Measurements from ENCODE around the gene SNCAIP.

The SNCAIP gene

GRCh38 chr5:122391621-122392020, 79.6 kb downstream of the SNCAIP start:
- Histone ChIP-seq H3K9ac (ENCODE audit: low read depth in 1 of 2, low read length in 2 of 2) (no peak overlapping the region), H3K36me3 (ENCODE audit: control insufficient read depth in 2 of 2, insufficient read depth in 2 of 2, low read length in 2 of 2) (no peaks in the 10 kb centered on the region), H3K27me3 (ENCODE audit: control insufficient read depth in 2 of 2, insufficient read depth in 2 of 2, low read length in 2 of 2) (no peaks in the 10 kb centered on the region), H3K4me3 (ENCODE audit: low read length in 2 of 2) (no peak overlapping the region), H3K4me1 (ENCODE audit: control insufficient read depth in 2 of 2, insufficient read depth in 2 of 2, low read length in 2 of 2) (no peaks in the 10 kb centered on the region), H3K27ac (ENCODE audit: low read depth in 2 of 2, low read length in 2 of 2) (no peak overlapping the region), H3K9me3 (ENCODE audit: control insufficient read depth in 2 of 2, low read length in 2 of 2) (no peaks in the 10 kb centered on the region)

GRCh38 chr5:122392224-122392623, 80.2 kb downstream of the SNCAIP start:
- Histone ChIP-seq H3K4me1 (ENCODE audit: control insufficient read depth in 2 of 2, insufficient read depth in 2 of 2, low read length in 2 of 2) (no peaks in the 10 kb centered on the region), H3K27me3 (ENCODE audit: control insufficient read depth in 2 of 2, insufficient read depth in 2 of 2, low read length in 2 of 2) (no peaks in the 10 kb centered on the region), H3K9me3 (ENCODE audit: control insufficient read depth in 2 of 2, low read length in 2 of 2) (no peaks in the 10 kb centered on the region), H3K4me3 (ENCODE audit: low read length in 2 of 2) (no peak overlapping the region), H3K9ac (ENCODE audit: low read depth in 1 of 2, low read length in 2 of 2) (no peak overlapping the region), H3K36me3 (ENCODE audit: control insufficient read depth in 2 of 2, insufficient read depth in 2 of 2, low read length in 2 of 2) (no peaks in the 10 kb centered on the region), H3K27ac (ENCODE audit: low read depth in 2 of 2, low read length in 2 of 2) (no peak overlapping the region)

GRCh38 chr5:122392824-122393223, 80.8 kb downstream of the SNCAIP start:
- no peaks in the 10 kb centered on the region for H3K36me3 ChIP-seq (ENCODE audit: control insufficient read depth in 2 of 2, insufficient read depth in 2 of 2, low read length in 2 of 2)
- H3K9ac ChIP-seq (ENCODE audit: low read depth in 1 of 2, low read length in 2 of 2), result no peak overlapping the region
- no peaks in the 10 kb centered on the region for H3K27me3 ChIP-seq (ENCODE audit: control insufficient read depth in 2 of 2, insufficient read depth in 2 of 2, low read length in 2 of 2)
- H3K4me1 ChIP-seq (ENCODE audit: control insufficient read depth in 2 of 2, insufficient read depth in 2 of 2, low read length in 2 of 2), result no peaks in the 10 kb centered on the region
- no peaks in the 10 kb centered on the region for H3K9me3 ChIP-seq (ENCODE audit: control insufficient read depth in 2 of 2, low read length in 2 of 2)
- H3K4me3 ChIP-seq (ENCODE audit: low read length in 2 of 2), result no peak overlapping the region
- H3K27ac ChIP-seq (ENCODE audit: low read depth in 2 of 2, low read length in 2 of 2), result no peak overlapping the region

GRCh38 chr5:122394284-122394930, 82.4 kb downstream of the SNCAIP start:
- Histone ChIP-seq H3K36me3 (ENCODE audit: control insufficient read depth in 2 of 2, insufficient read depth in 2 of 2, low read length in 2 of 2) (no peaks in the 10 kb centered on the region), H3K9ac (ENCODE audit: low read depth in 1 of 2, low read length in 2 of 2) (no peak overlapping the region), H3K27ac (ENCODE audit: low read depth in 2 of 2, low read length in 2 of 2) (no peak overlapping the region), H3K9me3 (ENCODE audit: control insufficient read depth in 2 of 2, low read length in 2 of 2) (no peaks in the 10 kb centered on the region), H3K27me3 (ENCODE audit: control insufficient read depth in 2 of 2, insufficient read depth in 2 of 2, low read length in 2 of 2) (no peaks in the 10 kb centered on the region), H3K4me3 (ENCODE audit: low read length in 2 of 2) (no peak overlapping the region), H3K4me1 (ENCODE audit: control insufficient read depth in 2 of 2, insufficient read depth in 2 of 2, low read length in 2 of 2) (no peaks in the 10 kb centered on the region)

- Histone ChIP-seq H3K36me3 (ENCODE audit: control insufficient read depth in 2 of 2, insufficient read depth in 2 of 2, low read length in 2 of 2) (no peaks in the 10 kb centered on the region), H3K9ac (ENCODE audit: low read depth in 1 of 2, low read length in 2 of 2) (no peak overlapping the region), H3K9me3 (ENCODE audit: control insufficient read depth in 2 of 2, low read length in 2 of 2) (no peaks in the 10 kb centered on the region), H3K4me3 (ENCODE audit: low read length in 2 of 2) (no peak overlapping the region), H3K27ac (ENCODE audit: low read depth in 2 of 2, low read length in 2 of 2) (no peak overlapping the region), H3K4me1 (ENCODE audit: control insufficient read depth in 2 of 2, insufficient read depth in 2 of 2, low read length in 2 of 2) (no peaks in the 10 kb centered on the region), H3K27me3 (ENCODE audit: control insufficient read depth in 2 of 2, insufficient read depth in 2 of 2, low read length in 2 of 2) (no peaks in the 10 kb centered on the region)
These were observed 86.0 kb downstream of the SNCAIP start for GRCh38 chr5:122398016-122398415.

GRCh38 chr5:122400341-122400740, 88.3 kb downstream of the SNCAIP start:
- no peaks in the 10 kb centered on the region for H3K36me3 ChIP-seq (ENCODE audit: control insufficient read depth in 2 of 2, insufficient read depth in 2 of 2, low read length in 2 of 2)

GRCh38 chr5:122400938-122401337, 88.9 kb downstream of the SNCAIP start:
- Histone ChIP-seq H3K9ac (ENCODE audit: low read depth in 1 of 2, low read length in 2 of 2) (no peak overlapping the region), H3K27me3 (ENCODE audit: control insufficient read depth in 2 of 2, insufficient read depth in 2 of 2, low read length in 2 of 2) (no peaks in the 10 kb centered on the region), H3K27ac (ENCODE audit: low read depth in 2 of 2, low read length in 2 of 2) (no peak overlapping the region), H3K4me3 (ENCODE audit: low read length in 2 of 2) (no peak overlapping the region), H3K9me3 (ENCODE audit: control insufficient read depth in 2 of 2, low read length in 2 of 2) (no peaks in the 10 kb centered on the region), H3K36me3 (ENCODE audit: control insufficient read depth in 2 of 2, insufficient read depth in 2 of 2, low read length in 2 of 2) (no peaks in the 10 kb centered on the region), H3K4me1 (ENCODE audit: control insufficient read depth in 2 of 2, insufficient read depth in 2 of 2, low read length in 2 of 2) (no peaks in the 10 kb centered on the region)

More at GRCh38 chr5:122400341-122400740, 88.3 kb downstream of the SNCAIP start:
- Histone ChIP-seq H3K4me3 (ENCODE audit: low read length in 2 of 2) (no peak overlapping the region), H3K4me1 (ENCODE audit: control insufficient read depth in 2 of 2, insufficient read depth in 2 of 2, low read length in 2 of 2) (no peaks in the 10 kb centered on the region), H3K9ac (ENCODE audit: low read depth in 1 of 2, low read length in 2 of 2) (no peak overlapping the region), H3K27me3 (ENCODE audit: control insufficient read depth in 2 of 2, insufficient read depth in 2 of 2, low read length in 2 of 2) (no peaks in the 10 kb centered on the region), H3K9me3 (ENCODE audit: control insufficient read depth in 2 of 2, low read length in 2 of 2) (no peaks in the 10 kb centered on the region), H3K27ac (ENCODE audit: low read depth in 2 of 2, low read length in 2 of 2) (no peak overlapping the region)

- Histone ChIP-seq H3K4me3 (ENCODE audit: low read length in 2 of 2) (no peak overlapping the region), H3K27ac (ENCODE audit: low read depth in 2 of 2, low read length in 2 of 2) (no peak overlapping the region), H3K4me1 (ENCODE audit: control insufficient read depth in 2 of 2, insufficient read depth in 2 of 2, low read length in 2 of 2) (no peaks in the 10 kb centered on the region), H3K9ac (ENCODE audit: low read depth in 1 of 2, low read length in 2 of 2) (no peak overlapping the region), H3K9me3 (ENCODE audit: control insufficient read depth in 2 of 2, low read length in 2 of 2) (no peaks in the 10 kb centered on the region), H3K36me3 (ENCODE audit: control insufficient read depth in 2 of 2, insufficient read depth in 2 of 2, low read length in 2 of 2) (no peaks in the 10 kb centered on the region), H3K27me3 (ENCODE audit: control insufficient read depth in 2 of 2, insufficient read depth in 2 of 2, low read length in 2 of 2) (no peaks in the 10 kb centered on the region)
These were observed 90.1 kb downstream of the SNCAIP start for GRCh38 chr5:122401976-122402725.

- Histone ChIP-seq H3K9ac (ENCODE audit: low read depth in 1 of 2, low read length in 2 of 2) (no peak overlapping the region), H3K4me3 (ENCODE audit: low read length in 2 of 2) (no peak overlapping the region), H3K36me3 (ENCODE audit: control insufficient read depth in 2 of 2, insufficient read depth in 2 of 2, low read length in 2 of 2) (no peaks in the 10 kb centered on the region), H3K27ac (ENCODE audit: low read depth in 2 of 2, low read length in 2 of 2) (no peak overlapping the region), H3K4me1 (ENCODE audit: control insufficient read depth in 2 of 2, insufficient read depth in 2 of 2, low read length in 2 of 2) (no peaks in the 10 kb centered on the region), H3K9me3 (ENCODE audit: control insufficient read depth in 2 of 2, low read length in 2 of 2) (no peaks in the 10 kb centered on the region), H3K27me3 (ENCODE audit: control insufficient read depth in 2 of 2, insufficient read depth in 2 of 2, low read length in 2 of 2) (no peaks in the 10 kb centered on the region)
These were observed 91.1 kb downstream of the SNCAIP start for GRCh38 chr5:122402955-122403685.

GRCh38 chr5:122404018-122404417, 92.0 kb downstream of the SNCAIP start:
- Histone ChIP-seq H3K9me3 (ENCODE audit: control insufficient read depth in 2 of 2, low read length in 2 of 2) (no peaks in the 10 kb centered on the region), H3K9ac (ENCODE audit: low read depth in 1 of 2, low read length in 2 of 2) (no peak overlapping the region), H3K4me3 (ENCODE audit: low read length in 2 of 2) (no peak overlapping the region), H3K4me1 (ENCODE audit: control insufficient read depth in 2 of 2, insufficient read depth in 2 of 2, low read length in 2 of 2) (no peaks in the 10 kb centered on the region), H3K36me3 (ENCODE audit: control insufficient read depth in 2 of 2, insufficient read depth in 2 of 2, low read length in 2 of 2) (no peaks in the 10 kb centered on the region), H3K27ac (ENCODE audit: low read depth in 2 of 2, low read length in 2 of 2) (no peak overlapping the region), H3K27me3 (ENCODE audit: control insufficient read depth in 2 of 2, insufficient read depth in 2 of 2, low read length in 2 of 2) (no peaks in the 10 kb centered on the region)
